Measurements from ENCODE around the gene SND1. TPM values are rescaled to one million over a fixed set of nuclear protein-coding genes. Genes with fewer than 3 reads are reported as not detected.

Gene SND1
- total RNA-seq, 1 experiment from 2014 or later = 218 TPM

DNA sequence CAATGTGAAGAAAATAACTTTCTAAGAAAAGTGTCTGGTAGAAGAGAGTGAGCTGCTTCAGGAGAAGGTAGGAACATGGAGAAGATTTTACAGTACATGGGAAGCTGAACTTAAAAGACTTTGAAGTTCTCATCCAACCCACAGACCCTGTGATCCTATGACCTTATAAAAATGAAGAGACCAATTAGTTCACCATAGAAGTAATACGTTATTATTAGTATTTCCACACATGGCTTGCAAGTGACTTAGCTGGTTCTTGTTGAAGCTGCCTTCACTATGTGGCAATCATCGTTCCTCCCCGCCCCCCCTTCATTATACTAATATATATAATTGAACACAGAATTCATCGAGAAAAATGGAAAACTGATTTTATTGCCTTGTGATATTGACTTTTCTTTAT is 129.1 kb downstream of the SND1 start:
- Histone ChIP-seq H3T11ph (ENCODE audit: low read length) (no peak overlapping the region), H2AK5ac (ENCODE audit: insufficient read length, low read length) (no peak overlapping the region), H3K4ac (ENCODE audit: low read depth, low read length) (no peak overlapping the region), H3K79me2 (ENCODE audit: insufficient read depth, low read length) (no peaks in the 10 kb centered on the region; the same call in 1 of the 2 replicates), H2BK15ac (ENCODE audit: low read depth, low read length) (no peak overlapping the region), H3K9me3 (ENCODE audit: control insufficient read depth, low read depth, low read length) (no peaks in the 10 kb centered on the region), H2BK5ac (ENCODE audit: insufficient read length, low read length) (no peak overlapping the region), H2BK120ac (ENCODE audit: low read depth, low read length, poor library complexity, severe bottlenecking) (no peak overlapping the region), H3K4me1 (ENCODE audit: insufficient read depth, low read length) (peaks cover 2% of the 10 kb centered on the region; the same call in 1 of the 2 replicates), H3K27ac (ENCODE audit: insufficient read length, low read depth, low read length) (no peak overlapping the region), H3K4me2 (ENCODE audit: insufficient read depth, insufficient read length, low read length) (no peak overlapping the region), H2BK12ac (ENCODE audit: insufficient read length, low read depth, low read length) (no peak overlapping the region), H3K56ac (ENCODE audit: insufficient read length, low read depth, low read length) (no peak overlapping the region), H3K18ac (ENCODE audit: insufficient read length, low read depth, low read length) (no peak overlapping the region), H4K20me1 (ENCODE audit: control insufficient read depth, insufficient read depth, insufficient read length) (no peaks in the 10 kb centered on the region), H3K14ac (ENCODE audit: insufficient read depth, low read length) (no peak overlapping the region), H3K23me2 (ENCODE audit: insufficient read length, low read depth, low read length, poor library complexity, severe bottlenecking) (no peaks in the 10 kb centered on the region), H3K9ac (ENCODE audit: extremely low read depth, insufficient read length, low read length) (no peak overlapping the region), H4K5ac (ENCODE audit: insufficient read length, low read depth, low read length) (no peak overlapping the region), H2BK20ac (ENCODE audit: low read depth, low read length, poor library complexity, severe bottlenecking) (no peak overlapping the region), H3K27me3 (ENCODE audit: insufficient read depth, low read length) (no peaks in the 10 kb centered on the region), H3K23ac (ENCODE audit: insufficient read length, low read depth, low read length) (no peak overlapping the region), H4K91ac (ENCODE audit: insufficient read length, low read depth, low read length) (no peak overlapping the region), H3K79me1 (ENCODE audit: insufficient read depth, low read depth, low read length, poor library complexity, severe bottlenecking) (no peaks in the 10 kb centered on the region), H4K8ac (replicated peaks; ENCODE audit: insufficient read length, low read depth, low read length) (no peak overlapping the region), H2AFZ (ENCODE audit: low read length) (no peak overlapping the region)
- Mint-ChIP-seq H3K27ac (peak overlapping the region in 1 of 3 experiments; percentile 69; a peak in 1 of 7 replicates), H3K4me3 (no peak overlapping the region), H3K9me3 (no peaks in the 10 kb centered on the region), H3K4me1 (peaks cover 35 to 41% of the 10 kb centered on the region in 2 experiments), H3K27me3 (ENCODE audit: low read depth) (no peaks in the 10 kb centered on the region; the same call in 1 of the 2 replicates), H3K36me3 (ENCODE audit: insufficient read depth in 1 of 3, low read depth in 3 of 3) (peaks cover 0 to 2% (median under 1%) of the 10 kb centered on the region in 3 experiments; a peak in 1 of 7 replicates)
- DNase-seq = no peak
- no CpG with 5 or more reads among the region's 4 CpGs for WGBS (ENCODE audit: extremely low coverage, insufficient read length, low lambda C conversion rate)
- no peak for TF ChIP-seq CTCF (conservative IDR thresholded peaks at IDR 0.05)

Data from H9 (cell line).